HepG2 (cell line): ENCODE measurements around the gene MVP. TPM values are rescaled to one million over a fixed set of nuclear protein-coding genes. Genes with fewer than 3 reads are reported as not detected.
A peak's percentile ranks its signal among the peaks of the same experiment; 100 is the strongest.

Source experiments
- ATF7 ChIP-seq, 2 experiments: fragments of 450-650 bp in 1 of 2; sonication (generic) in 1 of 2; formaldehyde crosslinking in 1 of 2; IDR thresholded peaks; 2 replicates each; pipeline versions ENCODE4 v1.4.0 to v1.6.1; 2016 to 2020; ENCODE audit warnings: antibody characterized with exemption in 1 of 2, mild to moderate bottlenecking in 1 of 2, missing genetic modification reagents in 1 of 2
- CHD4 ChIP-seq: fragments of 200-600 bp; sonication (generic); IDR thresholded peaks from 2 replicates; pipeline ENCODE4 v1.7.0; 2017; ENCODE audit warnings: mild to moderate bottlenecking, low read length, borderline replicate concordance
- HMGXB4 ChIP-seq, 2 experiments: sonication (generic) in 1 of 2; formaldehyde crosslinking in 1 of 2; IDR thresholded peaks; 2 replicates each; pipeline versions ENCODE4 v1.4.0 to v1.6.1; 2018 to 2020; ENCODE audit warnings: missing genetic modification reagents in 2 of 2, borderline replicate concordance in 1 of 2, low read depth in 1 of 2, mild to moderate bottlenecking in 1 of 2, missing biosample characterization in 1 of 2
- SATB2 ChIP-seq: sonication (generic); formaldehyde crosslinking; IDR thresholded peaks from 2 replicates; pipeline ENCODE4 v1.5.0; 2020; ENCODE audit warnings: missing genetic modification reagents
- SMAD3 ChIP-seq: sonication (generic); formaldehyde crosslinking; IDR thresholded peaks from 2 replicates; pipeline ENCODE4 v1.4.0; 2020; ENCODE audit warnings: missing genetic modification reagents
- SMYD3 ChIP-seq: sonication (generic); formaldehyde crosslinking; IDR thresholded peaks from 2 replicates; pipeline ENCODE4 v1.8.1; 2023; ENCODE audit warnings: mild to moderate bottlenecking, missing genetic modification reagents
- TCF7 ChIP-seq: sonication (generic); IDR thresholded peaks from 2 replicates; pipeline ENCODE4 v1.6.1; 2016; ENCODE audit warnings: antibody characterized with exemption, low read depth
- ZC3H4 ChIP-seq: sonication (generic); formaldehyde crosslinking; IDR thresholded peaks from 2 replicates; pipeline ENCODE4 v1.4.0; 2020; ENCODE audit warnings: missing genetic modification reagents, borderline replicate concordance
- ZNF225 ChIP-seq: sonication (generic); formaldehyde crosslinking; IDR thresholded peaks from 2 replicates; pipeline ENCODE4 v1.4.0; 2020; ENCODE audit warnings: mild to moderate bottlenecking, missing genetic modification reagents
- ZNF484 ChIP-seq: sonication (generic); formaldehyde crosslinking; IDR thresholded peaks from 2 replicates; pipeline ENCODE4 v1.5.1; 2020; ENCODE audit warnings: mild to moderate bottlenecking, low read depth, missing genetic modification reagents, borderline replicate concordance
- ZNF562 ChIP-seq: sonication (generic); formaldehyde crosslinking; IDR thresholded peaks from 2 replicates; pipeline ENCODE4 v1.8.0; 2022; ENCODE audit warnings: missing genetic modification reagents, borderline replicate concordance
- ZNF629 ChIP-seq: sonication (generic); formaldehyde crosslinking; conservative IDR thresholded peaks from 2 replicates; pipeline ENCODE4 v1.5.0; 2020; ENCODE audit warnings: missing genetic modification reagents
- ZNF720 ChIP-seq: sonication (generic); formaldehyde crosslinking; IDR thresholded peaks from 2 replicates; pipeline ENCODE4 v1.4.0; 2020; ENCODE audit warnings: missing genetic modification reagents
- ZNF792 ChIP-seq: IDR thresholded peaks from 2 replicates; pipeline ENCODE4 v1.6.1; 2016
- polyA plus RNA-seq, 8 experiments: library from polyadenylated mRNA; depleted of rRNA in 3 of 8; stranded (reverse) in 7 of 8; unstranded in 1 of 8; fragments of >200 nt; fragmentation: Illumina TruSeq in 4 of 8; extraction: Trizol in 4 of 8; gene quantifications; 2 replicates each; pipeline versions ENCODE4 v1.2.1 to v1.2.3, GENCODE V29; 2011 to 2016; ENCODE audit warnings: low read depth in 4 of 8, missing spikeins in 1 of 8, mixed read lengths in 1 of 8; ENCODE audit not compliant: insufficient read depth in 1 of 8
- total RNA-seq, 5 experiments: library from RNA; depleted of rRNA; stranded (reverse); fragments of >200 nt; fragmentation: Illumina TruSeq; extraction: Trizol; gene quantifications; 2 replicates each; pipeline ENCODE4 v1.2.3, GENCODE V29; 2016; ENCODE audit warnings: low read depth in 1 of 5
- TF ChIP-seq, protein P1 (sequence below), 2 experiments: fragments of 450-650 bp in 1 of 2; sonication (generic) in 1 of 2; formaldehyde crosslinking in 1 of 2; IDR thresholded peaks; 2 replicates each; pipeline versions ENCODE4 v1.6.1 to v1.8.0; 2016 to 2022; ENCODE audit warnings: antibody characterized with exemption in 1 of 2, mild to moderate bottlenecking in 1 of 2, missing genetic modification reagents in 1 of 2

MVP gene
- total and polyA plus RNA-seq, 2 of the 13 experiments (the other 11 are each of a cell fraction or from before 2014, with no cell fraction given) = 22.9 to 43.5 TPM

- TF ChIP-seq HMGXB4 (CRISPR knock-in tag; IDR thresholded peaks at IDR 0.05; ENCODE audit: borderline replicate concordance in 1 of 2, low read depth in 1 of 2) (no peak), ZNF629 (CRISPR knock-in tag) (peak; percentile 94), CHD4 (peak; percentile 61; the same call in 1 of the 2 replicates), TCF7 (no peak), ZNF484 (CRISPR knock-in tag) (no peak), ATF7 (IDR thresholded peaks at IDR 0.05) (no peak), ATF7 (CRISPR knock-in tag; IDR thresholded peaks at IDR 0.05) (no peak; the same call in 1 of the 2 replicates), ZNF562 (no peak), ZNF225 (no peak), SMAD3 (no peak), SATB2 (CRISPR knock-in tag) (no peak), ZNF720 (CRISPR knock-in tag) (no peak), ZNF792 (CRISPR knock-in tag) (0 out of 2 replicates have a peak, but pooled peaks have one; percentile 70), ZC3H4 (CRISPR knock-in tag) (no peak), SMYD3 (no peak)
- TF ChIP-seq, protein P1, sequence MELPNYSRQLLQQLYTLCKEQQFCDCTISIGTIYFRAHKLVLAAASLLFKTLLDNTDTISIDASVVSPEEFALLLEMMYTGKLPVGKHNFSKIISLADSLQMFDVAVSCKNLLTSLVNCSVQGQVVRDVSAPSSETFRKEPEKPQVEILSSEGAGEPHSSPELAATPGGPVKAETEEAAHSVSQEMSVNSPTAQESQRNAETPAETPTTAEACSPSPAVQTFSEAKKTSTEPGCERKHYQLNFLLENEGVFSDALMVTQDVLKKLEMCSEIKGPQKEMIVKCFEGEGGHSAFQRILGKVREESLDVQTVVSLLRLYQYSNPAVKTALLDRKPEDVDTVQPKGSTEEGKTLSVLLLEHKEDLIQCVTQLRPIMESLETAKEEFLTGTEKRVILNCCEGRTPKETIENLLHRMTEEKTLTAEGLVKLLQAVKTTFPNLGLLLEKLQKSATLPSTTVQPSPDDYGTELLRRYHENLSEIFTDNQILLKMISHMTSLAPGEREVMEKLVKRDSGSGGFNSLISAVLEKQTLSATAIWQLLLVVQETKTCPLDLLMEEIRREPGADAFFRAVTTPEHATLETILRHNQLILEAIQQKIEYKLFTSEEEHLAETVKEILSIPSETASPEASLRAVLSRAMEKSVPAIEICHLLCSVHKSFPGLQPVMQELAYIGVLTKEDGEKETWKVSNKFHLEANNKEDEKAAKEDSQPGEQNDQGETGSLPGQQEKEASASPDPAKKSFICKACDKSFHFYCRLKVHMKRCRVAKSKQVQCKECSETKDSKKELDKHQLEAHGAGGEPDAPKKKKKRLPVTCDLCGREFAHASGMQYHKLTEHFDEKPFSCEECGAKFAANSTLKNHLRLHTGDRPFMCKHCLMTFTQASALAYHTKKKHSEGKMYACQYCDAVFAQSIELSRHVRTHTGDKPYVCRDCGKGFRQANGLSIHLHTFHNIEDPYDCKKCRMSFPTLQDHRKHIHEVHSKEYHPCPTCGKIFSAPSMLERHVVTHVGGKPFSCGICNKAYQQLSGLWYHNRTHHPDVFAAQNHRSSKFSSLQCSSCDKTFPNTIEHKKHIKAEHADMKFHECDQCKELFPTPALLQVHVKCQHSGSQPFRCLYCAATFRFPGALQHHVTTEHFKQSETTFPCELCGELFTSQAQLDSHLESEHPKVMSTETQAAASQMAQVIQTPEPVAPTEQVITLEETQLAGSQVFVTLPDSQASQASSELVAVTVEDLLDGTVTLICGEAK (IDR thresholded peaks at IDR 0.05) = no peak
- TF ChIP-seq, protein P1 (CRISPR knock-in tag; IDR thresholded peaks at IDR 0.05) = no peak
Observed at GRCh38 chr16:29891525-29892457, 71.5 kb downstream of the MVP start (continued).
